TTC549 (cell line): Measurements from ENCODE around the gene PRKACA.
A peak's percentile ranks its signal among the peaks of the same experiment; 100 is the strongest.

Experiments
- FAIRE-seq: peaks from 2 replicates; lab custom pipeline; 2012; peaks lifted over from hg19 to GRCh38; lab: Jason Lieb, UNC

Gene PRKACA

DNA sequence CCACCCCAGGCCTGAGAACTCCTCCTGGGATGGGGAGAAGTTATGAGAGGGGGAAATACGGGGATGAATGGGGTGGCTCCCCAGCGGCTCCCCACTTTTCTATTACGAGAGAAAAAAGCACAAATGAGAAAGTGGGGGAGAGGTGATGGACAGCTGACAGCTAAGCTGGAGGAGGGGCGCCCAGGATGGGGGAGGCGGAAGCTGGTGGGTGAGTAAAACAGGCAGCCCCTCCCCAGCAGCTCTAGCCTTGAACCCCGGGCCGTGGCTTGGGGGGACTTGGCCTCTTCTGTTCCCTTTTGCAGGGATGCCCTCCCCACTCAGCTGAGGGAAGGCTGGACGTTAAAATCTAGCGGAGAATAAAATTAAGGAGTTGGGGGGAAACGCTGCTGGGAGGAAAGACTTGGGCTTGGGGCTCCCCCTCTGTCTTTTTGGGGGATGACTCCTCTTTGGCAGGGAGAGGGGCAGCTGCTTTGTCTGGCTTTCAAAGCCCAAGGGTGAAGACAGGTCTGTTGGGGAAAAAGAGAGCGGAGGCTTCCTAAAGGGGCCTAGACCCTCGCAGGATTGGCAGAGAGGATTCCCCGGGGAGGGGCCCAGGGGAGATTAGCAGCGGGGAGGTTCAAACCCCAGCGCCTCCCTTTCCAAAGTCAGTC, 25.6 kb downstream of the PRKACA start:
- no peak for FAIRE-seq

DNA sequence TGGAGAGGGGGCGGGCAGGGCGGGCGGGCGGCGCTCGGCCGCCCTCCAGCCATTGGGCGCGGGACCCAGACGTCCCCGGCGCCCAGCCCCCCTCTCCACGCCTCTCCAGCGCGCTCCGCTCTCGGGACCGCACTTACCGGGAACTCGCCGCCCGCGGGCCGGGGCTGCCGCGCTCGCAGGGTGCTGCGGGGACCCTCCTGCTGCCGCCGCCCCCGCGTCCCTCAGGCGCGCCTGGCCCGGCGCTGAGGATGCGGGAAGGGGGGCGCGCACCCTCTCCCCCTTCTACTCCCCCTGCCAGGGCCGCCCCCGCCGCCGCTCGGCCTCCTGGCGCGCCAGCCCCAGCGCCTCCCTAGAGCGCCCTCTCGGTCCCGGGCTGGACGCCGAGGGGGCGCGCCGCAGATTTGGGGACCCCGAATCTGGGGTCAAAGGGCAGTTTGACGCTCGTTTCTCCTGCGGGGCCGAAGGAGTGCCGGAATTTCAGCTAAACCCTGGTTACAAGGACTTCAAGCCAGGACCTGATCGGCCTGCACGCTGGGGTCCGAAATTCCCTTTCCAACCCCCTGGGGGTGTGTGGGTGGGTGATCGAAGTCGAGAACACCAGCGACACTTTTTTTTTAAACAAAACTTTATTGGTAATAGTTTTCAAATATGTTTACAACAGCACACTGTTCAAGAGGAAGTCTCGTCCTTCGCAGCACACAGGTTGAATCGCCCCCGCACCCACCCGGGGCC, 26.3 kb downstream of the PRKACA start:
- FAIRE-seq = no peak

DNA sequence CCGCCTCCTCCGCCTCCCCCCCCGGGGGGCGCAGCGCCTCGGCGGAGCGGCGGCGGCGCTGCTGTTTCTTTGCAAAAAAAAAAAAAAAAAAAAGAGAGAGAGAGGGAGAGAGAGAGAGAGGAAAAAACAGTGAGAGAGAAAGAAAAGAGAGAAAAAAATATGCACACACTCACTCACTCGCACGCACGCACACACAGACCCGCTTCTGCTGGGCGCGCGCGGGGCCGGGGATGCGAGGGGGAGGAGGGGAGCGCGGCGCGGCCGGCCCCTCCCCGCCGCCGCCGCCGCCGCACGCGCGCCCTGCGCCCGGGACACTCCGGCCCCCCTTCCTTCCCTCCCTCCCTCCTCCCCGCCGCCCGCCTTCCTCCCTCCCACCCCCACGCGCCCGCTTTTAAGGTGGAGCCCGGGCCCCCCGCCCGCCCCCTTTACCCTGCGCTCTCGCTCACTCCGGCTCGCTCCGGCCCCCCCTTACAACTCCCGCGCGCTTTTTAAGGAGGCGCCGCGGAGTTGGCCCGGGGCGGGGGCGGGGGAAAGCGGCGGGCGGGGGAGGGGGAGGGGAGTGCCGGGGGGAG, 27.0 kb downstream of the PRKACA start, which contains the start of gene SAMD1:
TSS of gene SAMD1 (minus strand) at position 243 of the 572 bp plus-strand sequence.
- FAIRE-seq = no peak

DNA sequence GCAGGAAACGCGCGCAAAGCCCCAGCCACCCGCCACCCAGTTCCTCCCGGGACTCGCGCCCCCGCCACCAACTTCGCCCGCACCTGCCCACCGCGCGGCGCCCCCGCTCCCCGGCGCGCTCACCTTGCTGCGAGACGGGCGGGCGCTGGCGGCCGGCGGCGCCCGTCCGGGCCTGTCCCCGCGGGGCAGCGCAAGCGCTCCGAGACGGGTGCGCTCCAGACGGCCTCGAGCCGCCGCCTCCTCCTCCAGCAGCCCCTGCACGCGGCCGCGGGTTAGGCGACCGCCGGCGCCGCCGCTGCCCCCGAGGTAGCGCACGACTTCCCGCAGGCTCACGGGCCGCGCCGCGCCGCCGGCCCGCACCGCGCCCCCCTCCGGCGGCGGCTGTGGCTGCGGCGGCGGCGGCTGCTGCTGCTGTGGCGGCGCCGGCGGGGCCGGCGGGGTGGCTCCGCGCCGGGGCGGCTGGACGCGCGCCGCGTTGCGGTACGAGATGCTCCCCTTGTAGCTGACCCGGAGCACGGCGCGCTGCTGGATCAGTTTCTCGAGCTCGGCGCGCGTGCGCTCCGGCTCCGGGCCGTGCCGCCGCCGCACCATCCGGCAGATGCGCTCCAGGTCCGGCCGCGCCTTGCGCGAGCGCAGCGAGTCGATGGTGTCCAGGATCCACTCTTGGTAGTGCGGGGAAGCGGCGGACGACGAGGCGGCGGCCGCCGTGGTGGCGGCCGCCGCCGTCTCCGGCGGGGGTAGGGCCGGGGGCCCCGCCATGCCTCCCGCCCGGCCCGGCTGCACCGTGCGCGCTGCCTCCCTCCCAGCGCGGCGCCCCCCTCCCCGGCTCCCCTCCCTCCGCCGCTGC, 27.7 kb downstream of the PRKACA start:
- no peak for FAIRE-seq

DNA sequence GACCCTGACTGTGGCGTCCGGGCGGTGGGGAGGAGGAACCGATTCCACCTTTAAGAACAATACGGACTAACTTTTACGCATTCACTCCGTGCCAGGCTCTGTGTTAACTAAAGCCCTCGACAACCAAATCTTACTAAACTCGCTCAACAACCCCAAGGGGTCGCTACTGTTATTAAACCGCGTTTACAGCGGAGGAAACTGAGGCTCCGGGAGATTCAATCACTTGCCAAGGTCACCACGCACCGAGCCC, 28.2 kb downstream of the PRKACA start:
- FAIRE-seq = no peak

DNA sequence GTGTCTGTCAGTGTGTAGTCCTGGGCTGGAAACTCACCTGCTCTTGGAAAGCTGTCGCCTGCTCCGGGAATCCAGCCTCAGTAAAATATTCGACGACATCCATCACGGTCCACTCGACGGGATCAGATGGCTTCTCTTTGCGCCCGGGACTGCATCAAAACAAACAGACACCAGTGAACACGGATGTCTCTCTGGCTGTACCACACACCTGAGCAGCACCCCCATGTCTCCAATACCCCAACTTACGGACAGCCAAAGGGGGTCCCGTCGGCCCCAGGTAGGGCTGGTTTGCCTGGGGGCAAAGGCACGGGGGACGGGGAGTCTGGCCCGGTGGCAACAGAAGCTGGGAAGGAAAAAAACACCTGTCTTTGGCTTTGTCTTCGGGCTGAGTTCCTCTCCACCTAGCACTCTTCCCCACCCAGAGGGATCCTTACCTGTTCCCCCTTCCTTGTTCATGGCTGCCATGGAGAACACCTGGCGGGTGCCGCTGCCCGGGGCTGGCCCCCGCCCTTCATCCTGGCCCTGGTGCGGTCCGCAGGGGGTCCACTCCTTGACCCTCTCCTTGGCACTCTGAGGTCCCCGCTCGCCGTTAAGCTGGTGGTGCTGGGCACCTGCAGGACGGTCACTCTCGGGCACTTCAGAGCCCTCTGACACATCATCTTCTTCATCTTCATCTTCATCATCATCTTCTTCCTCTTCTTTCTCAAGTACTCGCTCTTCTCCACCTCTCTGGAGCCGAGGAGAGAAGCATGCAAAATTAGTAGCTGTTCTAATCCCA, 28.7 kb downstream of the PRKACA start:
- FAIRE-seq = no peak

DNA sequence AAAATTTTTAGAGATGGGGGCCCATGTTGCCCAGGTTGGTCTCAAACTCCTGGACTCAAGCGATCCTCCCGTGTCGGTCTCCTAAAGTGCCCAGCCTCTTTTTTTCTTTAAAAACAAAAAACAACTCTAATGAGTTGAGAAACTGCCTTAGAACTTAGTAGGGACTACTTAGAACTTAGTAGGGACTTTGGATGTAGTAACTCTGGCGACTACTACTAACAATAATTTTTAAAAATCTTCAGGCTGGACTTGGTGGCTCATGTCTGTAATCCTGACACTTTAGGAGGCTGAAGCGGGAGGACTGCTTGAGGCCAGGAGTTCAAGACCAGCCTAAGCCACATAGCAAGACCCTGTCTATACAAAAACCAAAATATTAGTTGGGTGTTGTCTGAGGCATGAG, 31.5 kb downstream of the PRKACA start:
- no peak for FAIRE-seq

DNA sequence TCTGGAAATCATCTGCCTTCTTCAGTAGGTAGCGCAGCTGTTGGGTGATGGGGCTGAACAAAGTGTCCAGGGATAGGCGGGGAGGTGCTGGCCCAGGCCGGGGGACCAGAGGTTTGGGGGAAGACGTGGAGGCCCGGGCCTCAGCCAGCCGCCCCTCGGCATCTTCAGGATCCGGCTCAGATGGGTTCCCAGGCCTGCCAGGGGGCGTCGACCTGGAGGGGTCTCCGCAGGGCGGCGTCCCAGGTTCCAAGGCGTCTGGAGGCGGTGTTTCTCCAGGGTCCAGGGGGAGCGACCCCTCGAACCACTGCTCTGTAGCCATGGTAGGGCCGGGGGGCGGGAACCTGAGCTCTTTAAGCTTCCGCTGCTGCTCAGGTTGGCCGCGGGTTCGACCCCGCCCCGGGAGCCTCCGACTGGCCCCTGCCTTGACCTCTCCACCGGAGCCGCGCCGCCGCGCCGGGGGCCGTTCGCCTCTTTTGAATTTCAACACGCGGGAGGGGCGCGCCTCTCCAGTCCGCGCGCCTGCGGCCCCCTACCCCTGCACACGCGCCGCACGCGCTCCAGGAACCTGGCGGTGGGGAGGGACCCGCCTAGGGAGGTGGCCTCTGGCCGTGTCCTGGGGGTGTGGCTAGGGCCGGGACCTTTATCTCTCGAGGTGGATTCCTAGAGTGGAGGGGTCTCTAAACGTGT, 32.1 kb downstream of the PRKACA start, which contains the start of gene C19orf67:
TSS of gene C19orf67 (minus strand) at position 475 of the 687 bp plus-strand sequence. CDS start at position 319, 156 bp downstream.
- FAIRE-seq = no peak

DNA sequence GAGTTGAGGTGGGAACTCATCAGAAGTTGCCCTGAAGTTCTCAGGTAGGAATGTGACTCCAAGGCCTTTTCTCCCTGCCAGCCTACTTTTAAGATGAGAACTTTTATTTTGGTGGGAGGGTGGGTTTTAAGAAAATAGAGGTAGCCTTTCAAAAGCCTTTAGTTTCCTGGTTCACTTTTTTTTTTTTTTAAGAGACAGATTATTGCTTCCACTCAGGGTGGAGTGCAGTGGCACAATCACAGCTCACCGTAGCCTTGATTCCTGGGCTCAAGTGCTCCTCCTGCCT, 34.9 kb downstream of the PRKACA start:
- no peak for FAIRE-seq

DNA sequence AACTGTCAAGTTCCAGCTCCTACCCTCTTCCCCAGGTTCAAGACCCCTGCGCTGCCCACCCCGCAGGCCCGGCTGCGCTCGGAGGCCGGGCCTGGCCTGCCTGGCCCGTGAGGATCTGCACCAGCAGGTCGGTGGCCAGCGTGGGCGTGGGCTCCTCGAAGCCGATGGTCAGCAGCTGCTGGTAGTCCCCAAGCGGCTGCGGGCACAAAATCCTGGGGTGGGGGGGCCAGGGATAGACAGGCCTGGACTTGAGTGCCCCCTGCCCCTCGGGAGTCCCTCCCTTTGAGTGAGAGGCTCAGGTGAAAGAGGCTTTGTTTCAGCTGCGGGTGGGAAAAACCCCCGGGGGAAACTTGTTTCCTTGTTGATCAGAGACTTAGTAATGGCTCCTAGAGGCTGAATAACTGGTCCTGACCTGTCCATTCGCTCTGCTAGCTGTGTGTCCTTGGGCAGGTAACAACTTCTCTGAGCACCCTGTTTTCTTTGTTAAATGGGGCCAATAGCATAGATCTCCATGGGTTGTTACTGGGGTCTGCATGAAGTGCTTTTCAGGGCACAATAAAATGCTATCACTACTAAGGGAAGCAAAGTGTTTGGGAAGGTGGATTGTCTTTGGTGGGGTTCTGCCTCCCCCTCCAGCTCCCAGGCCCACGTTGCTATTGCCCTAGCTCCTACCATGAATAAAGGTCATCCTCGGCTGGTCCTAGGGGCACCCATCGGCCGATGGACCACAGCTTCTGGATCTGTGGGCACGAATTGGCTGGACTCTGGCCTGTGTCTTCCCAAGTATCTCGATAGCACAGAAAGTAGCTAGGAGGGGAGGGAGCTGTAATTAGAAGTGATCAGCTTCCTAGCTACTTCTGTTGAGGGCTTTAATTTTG, 35.5 kb downstream of the PRKACA start:
- no peak for FAIRE-seq

DNA sequence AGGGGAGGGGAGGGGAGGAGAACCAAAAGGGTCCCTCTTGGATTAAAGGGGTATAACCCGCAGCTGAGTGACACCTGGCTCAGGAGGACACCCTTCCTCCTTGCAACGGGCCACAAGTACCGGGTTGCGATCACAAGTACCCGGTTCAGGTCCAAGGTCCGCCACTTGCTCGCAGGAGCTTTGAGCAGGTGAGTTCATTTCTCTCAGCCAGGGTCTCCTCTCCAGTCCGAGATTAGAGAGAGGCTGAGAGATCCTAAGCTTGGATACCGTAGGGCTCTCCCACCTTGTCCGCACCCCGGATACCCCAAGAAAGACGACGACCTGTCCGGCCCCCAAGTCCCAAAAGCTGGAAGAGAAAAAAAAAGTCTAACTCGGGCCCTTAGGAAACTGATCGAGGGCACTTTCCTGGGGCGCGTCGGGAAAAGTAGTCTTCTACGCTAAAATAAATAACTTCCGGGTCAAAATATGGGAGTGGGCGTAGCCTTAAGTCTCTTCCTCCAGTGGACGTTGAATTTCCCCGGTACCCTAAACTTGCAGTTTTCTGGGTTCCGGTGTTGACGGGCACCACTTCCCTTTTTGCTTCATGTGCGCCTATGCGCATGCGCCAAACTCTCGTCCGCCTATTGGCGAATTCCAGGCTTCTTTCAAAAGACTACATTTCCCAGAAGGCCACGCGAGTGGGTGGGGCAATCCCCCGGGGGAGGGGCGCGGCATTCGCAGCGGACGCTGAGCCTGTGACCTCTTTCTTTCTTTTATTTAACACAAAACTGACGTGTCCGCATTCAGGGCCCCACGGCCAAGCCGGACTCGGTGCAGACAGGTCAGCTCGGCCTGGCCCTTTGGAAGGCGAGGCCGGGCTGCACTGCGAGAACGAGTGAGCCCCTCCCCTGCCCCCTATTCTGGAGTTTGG, 36.4 kb downstream of the PRKACA start:
- FAIRE-seq = peak; percentile 99

DNA sequence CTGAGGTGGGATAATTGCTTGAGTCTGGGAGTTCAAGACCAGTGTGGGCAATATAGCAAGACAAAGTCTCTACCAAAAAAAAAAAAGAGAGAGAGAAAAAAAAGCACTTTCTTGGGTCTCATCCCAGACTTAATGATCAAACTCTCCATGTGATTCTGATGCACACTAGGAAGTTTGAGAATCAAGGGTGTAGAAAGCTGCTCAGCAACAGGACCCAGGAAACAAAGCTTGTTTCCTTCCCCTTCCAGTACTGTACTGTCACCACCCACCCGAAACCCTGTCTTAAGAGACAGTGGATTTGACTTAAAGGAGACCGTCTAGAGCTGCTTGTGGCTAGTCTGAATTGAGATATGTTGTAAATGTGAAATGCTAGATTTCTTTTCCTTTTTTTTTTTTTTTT, 39.2 kb downstream of the PRKACA start:
- FAIRE-seq = no peak

DNA sequence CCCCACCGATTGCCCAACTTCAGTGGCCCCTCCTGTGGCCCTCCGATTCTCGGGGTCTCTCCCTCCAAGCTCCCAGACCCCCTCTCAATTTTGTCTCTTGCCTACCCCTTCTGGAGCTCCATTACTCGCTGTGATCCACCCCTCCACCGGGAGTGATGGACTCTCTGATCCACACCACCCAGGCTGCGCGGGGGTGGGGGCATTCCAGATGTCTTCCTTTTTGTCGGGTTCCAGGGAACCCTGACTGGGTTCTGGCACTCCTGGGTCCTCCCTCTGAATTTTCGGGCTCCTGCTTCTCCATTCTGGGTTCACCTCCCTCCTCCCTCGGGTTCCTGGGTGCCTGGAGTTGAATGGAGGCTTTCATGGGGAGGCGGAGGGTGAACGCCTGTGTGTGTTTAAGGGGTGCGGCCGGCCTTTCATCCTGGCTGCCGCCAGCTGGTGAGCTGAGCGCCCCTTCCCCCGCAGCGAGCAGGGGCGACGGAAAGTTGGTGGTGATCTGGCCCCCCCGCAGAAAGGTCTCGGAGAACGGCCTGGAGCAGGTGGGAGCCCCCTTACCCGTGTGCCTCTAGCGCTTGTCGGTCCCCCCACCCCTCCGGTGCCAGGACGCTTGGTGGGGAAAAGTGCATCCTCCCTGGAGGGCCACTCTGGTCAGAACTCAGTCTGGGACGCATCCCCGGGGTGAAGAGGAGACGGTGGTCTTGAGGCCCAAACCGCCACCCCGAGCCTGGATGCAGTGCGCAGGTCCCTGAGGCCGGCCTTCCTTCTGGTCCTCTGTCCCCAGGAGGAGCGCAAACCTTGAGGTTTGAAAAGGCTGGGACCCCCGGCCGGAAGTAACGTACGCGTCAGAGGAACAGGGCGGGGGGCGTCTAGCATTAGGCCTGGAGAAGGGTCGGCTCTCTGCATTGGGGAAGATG, 43.4 kb downstream of the PRKACA start:
- FAIRE-seq = no peak

DNA sequence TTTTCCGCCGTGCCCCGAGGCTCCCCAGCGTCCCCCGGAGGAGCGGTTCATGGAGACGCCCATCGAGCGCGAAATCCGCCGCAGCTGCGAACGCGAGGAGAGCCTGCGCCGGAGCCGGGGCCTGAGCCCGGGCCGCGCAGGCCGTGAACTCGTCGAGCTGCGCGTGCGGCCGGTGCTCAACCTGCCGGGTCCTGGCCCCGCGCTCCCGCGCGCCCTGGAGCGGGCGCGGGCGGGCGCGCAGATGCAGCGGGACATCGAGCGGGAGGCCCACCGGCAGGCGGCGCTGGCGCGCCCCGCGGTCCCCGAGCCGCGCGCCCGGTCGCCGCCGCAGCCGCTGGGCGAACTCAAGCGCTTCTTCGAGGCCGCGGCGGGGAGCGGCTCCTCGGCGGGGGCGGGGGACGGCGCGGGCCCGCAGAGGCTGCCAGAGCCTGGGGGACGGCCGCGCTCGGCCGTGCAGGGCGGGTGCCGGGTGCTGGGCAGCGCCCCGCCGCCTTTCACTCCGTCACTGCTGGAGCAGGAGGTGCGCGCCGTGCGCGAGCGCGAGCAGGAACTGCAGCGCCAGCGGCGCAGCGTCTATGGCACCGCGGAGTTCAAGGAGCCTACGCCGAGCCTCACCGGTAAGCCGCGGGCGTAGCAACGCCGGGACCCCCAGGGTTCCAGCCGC, 44.2 kb downstream of the PRKACA start:
- FAIRE-seq = no peak

DNA sequence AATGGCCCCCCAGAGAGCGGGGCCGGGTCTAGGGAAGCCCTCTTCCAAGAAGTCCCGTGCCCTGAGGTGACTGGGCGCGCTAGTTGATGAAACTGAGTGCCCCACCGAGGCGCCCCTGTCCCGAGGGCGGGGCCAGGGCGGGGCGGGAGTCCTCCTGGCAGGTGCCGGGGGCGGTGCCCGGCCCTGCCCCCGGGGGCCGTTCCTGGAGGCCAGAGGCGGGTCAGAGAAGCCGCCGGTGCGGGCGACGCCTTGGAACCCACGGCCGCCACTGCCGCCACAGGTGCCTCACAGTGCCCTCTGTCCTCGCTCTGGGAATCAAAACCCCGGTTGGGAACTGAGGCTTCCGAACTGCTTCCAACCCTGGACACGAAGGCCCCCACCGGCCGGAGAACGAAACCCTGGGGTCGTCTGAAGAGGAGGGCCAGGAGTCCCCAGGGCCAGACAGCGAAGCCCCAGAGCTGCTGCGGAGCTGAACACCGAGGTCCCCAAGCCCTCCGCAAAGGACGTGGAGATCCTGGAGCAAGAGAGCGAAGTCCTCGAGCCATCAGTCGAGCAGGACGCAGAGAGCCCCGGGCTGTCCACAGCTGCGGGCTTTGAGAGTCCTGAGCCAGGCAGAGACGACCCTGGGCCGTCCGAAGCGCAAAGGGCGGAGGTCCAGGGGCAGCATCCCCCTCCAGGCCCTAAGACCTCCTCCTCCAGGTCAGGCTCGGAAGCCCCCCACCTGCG, 44.9 kb downstream of the PRKACA start, which contains the start of gene MISP3:
TSS of gene MISP3 (plus strand) at position 252 of the 726 bp plus-strand sequence. CDS start 524 bp downstream, outside the sequence.
- no peak for FAIRE-seq

DNA sequence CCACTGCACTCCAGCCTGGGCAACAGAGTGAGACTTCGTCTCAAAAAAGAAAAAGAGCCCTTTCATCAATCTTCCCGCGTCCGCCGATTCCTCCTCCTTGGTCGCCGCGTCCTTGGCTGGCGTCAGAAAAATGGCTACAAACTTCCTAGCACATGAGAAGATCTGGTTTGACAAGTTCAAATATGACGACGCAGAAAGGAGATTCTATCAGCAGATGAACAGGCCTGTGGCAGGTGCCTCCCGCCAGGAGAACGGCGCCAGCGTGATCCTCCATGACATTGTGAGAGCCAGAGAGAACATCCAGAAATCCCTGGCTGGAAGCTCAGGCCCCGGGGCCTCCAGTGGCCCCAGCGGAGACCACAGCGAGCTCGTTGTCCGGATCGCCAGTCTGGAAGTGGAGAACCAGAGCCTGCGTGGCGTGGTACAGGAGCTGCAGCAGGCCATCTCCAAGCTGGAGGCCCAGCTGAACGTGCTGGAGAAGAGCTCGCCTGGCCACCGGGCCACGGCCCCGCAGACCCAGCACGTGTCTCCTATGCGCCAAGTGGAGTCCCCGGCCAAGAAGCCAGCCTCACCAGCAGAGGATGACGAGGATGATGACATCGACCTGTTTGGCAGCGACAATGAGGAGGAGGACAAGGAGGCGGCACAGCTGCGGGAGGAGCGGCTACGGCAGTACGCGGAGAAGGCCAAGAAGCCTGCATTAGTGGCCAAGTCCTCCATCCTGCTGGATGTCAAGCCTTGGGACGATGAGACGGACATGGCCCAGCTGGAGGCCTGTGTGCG, 47.1 kb downstream of the PRKACA start:
- FAIRE-seq = no peak
